OCI-LY7 (cell line): ENCODE measurements around the gene TMEM242.

Experiments
- CTCF ChIP-seq: fragments of 200-600 bp; sonication (generic); conservative IDR thresholded peaks from 2 replicates; pipeline ENCODE4 v1.5.1; 2014; ENCODE audit warnings: mild to moderate bottlenecking, antibody characterized with exemption, low read length, moderate library complexity, mixed read lengths
- EZH2phosphoT487 ChIP-seq: fragments of 200-600 bp; sonication (generic); IDR thresholded peaks from 2 replicates; pipeline ENCODE4 v1.6.1; 2018; ENCODE audit warnings: low read depth, borderline replicate concordance, mild to moderate bottlenecking, mixed run types, antibody characterized with exemption, low read length, moderate library complexity, mixed read lengths

- 0 out of 2 replicates have a peak, but pooled peaks have one; percentile 20 for TF ChIP-seq CTCF
- TF ChIP-seq EZH2phosphoT487, result no peak
Measured at GRCh38 chr6:157276731-157277130, 46.6 kb downstream of the TMEM242 start.
